GM18519 (cell line): ENCODE measurements around the gene PXDN.

Experiments
- ATAC-seq: cut with Tn5 transposase; IDR thresholded peaks from one replicate; pipeline ENCODE4 v1.9.1; 2021; ENCODE audit warnings: mild to moderate bottlenecking, moderate library complexity; ENCODE audit not compliant: unreplicated experiment, low FRiP score

Gene PXDN

DNA sequence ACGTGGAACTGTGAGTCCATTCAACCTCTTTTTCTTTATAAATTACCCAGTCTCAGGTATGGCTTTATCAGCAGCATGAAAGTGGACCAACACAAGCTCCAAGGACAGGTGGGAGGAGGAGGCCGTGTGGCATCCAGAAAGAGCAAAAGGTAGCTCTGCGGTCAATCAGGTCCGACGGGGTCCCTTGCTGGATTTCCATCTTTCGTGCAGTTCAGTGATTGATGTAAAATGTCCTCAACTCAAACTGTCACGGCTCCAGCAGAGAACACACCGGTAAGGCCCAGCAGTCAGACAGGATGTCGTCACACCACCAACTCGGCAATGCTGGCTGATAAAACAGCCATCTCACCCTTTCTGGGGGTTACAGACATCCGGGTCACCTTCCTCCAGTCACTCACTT, 123.3 kb downstream of the PXDN start:
- no peak for ATAC-seq

DNA sequence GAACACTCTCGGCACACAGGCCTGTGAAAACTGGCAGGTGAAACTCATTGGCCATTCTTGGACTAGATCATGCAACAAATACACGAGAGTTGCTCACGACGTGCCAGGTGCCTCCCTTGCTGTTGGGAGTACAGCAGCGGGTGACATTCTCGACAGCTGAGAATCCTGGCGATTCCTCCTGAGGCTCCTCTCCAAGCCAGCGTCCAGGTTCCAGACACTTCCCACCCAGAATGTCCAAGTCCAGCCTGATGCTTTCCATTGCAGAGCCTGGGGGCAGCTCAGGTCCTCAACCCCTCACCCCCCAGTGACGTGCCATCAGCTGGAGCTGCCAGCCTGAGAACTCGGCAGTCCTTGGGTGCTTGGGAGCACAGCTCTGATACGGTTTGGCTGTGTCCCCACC, 124.2 kb downstream of the PXDN start:
- no peak for ATAC-seq

DNA sequence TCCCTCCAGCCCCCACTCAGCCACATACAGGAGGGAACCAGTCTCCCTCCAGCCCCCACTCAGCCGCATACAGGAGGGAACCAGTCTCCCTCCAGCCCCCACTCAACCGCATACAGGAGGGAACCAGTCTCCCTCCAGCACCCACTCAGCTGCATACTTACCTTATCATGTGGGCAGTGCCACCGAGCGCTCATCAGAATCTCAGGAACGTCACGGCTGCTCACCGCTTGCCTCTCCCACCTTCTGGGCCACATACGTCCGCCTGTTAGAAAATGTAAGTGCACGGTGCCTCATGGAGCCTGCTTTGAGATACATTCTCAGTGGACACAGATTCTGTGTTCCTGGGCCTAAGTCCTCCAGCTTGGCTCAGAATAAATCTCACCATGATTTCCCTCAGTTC, 124.8 kb downstream of the PXDN start:
- ATAC-seq: no peak

DNA sequence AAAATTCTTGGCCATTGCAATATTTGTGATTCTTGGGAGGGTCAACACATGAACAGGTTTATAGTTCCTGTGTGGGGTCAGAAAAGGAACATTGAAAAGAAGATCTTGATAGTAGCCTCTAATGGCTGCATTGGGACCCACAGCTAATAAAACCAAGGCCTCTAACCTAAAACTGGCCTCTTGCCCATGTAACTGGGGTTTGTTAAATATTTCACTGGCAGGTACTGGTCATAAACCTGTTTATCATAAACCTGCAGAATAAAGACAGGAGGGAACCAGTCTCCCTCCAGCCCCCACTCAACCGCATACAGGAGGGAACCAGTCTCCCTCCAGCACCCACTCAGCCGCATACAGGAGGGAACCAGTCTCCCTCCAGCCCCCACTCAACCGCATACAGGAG, 125.3 kb downstream of the PXDN start:
- ATAC-seq: no peak

DNA sequence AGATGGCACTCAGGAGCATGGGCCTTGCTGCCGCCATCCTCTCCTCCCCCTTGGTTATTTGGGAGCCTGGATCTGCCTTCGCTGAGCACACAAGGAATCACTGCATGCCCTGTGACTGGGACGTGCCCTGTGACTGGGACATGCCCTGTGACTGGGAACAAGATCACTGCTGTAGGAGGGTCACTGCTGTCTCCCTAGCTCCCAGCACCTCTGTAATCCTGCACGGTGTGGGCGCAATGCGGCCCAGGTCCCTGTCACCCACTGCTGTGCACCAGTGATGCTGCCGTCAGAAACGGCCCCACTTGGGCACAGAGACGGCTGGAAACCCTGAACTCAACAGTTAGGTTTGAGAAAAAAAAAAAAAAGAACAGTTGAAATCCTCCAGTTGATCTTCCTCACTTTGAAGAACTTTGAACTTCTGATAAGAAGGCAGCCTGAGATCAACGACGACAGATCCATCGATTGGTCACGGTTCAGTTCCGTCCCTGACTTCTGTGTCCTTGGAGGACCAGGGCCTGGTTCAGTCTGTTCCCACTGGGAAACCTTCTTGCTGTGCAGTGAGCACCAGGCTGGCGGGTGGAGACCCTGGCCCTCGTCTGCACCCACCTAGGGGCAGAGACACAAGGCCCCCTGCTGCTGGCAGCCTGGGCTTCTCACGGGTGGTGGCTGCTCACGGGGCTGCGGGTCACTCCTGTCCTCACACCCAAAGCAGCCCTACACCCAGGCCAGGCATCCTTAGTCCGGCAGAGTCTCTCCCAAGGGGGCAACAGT, 125.9 kb downstream of the PXDN start:
- ATAC-seq: no peak

DNA sequence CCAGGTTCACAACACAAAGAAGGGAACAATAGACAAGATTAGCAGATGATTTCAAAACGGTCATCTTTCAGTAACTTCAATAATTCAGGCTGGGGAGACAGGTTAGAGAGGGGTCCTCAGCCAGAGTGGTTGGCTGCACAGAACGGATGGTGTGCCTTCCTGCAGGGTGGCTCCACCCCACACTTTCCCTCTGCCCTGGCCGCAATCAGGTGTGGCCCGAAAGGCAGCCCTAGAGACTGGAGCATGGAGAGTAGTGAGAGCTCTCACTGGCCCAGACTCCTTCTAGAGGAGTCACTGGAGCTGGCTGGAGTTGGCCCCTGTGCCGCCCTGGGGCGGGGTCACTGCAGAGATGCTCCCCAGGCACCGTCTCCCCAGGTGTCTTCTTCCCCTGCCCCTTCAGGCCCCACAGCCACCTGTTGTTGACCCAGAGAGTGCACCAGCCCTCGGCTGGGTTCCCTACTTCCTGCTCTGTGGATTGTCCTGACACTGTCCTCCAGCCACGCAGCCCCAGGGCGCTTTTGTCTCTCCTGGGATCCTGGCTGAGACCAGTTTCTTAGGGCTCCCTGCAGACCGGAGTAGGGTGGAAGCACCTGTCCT, 126.8 kb downstream of the PXDN start:
- no peak for ATAC-seq

DNA sequence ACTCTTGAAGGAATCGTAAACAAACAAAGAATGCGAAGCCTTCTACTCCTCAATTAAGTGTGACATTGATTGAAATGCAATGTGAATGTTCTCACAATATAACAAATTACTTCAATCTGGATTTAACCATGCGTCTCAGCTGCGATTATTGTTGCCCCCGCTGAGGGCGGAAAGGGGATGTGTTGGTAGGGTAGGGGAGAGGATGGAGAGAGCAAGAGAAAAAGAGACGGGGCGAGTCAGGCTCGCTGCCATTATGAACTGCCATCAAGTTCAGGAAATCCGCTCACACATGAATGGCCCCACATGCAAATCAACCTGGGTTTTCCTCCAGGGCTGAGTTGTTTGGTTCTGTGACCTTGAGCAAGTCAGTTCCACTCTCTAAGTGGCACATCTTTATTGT, 129.8 kb downstream of the PXDN start:
- ATAC-seq: no peak

DNA sequence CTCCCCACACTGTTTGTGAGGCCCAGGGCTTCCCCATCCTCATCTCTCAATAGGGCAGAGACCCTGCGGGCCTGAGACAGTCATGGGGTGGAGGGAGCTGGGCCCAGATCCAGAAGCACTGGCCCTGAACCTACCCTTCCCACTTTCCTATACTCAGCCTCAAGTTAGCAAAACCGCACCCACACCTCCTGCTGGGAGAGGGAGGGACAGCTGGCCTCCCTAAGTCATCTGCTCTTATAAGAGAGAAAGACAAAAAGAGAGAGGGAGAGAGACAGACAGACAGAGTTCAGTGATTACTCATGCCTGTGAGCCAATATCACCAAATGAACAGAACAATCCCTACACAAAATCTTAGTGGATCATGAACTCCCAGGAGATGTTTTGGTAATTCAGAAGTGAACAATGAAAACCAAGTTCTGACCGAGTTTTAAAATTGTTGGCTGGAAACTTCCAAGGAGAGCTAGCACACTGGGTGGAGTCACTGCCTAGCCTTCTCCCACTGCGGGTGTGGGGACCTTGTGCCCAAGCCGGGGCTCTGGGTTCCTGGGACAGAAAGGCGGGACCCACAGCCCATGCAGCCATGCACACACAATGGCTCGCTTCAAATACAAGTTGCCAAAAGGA, 130.5 kb downstream of the PXDN start:
- ATAC-seq: no peak

DNA sequence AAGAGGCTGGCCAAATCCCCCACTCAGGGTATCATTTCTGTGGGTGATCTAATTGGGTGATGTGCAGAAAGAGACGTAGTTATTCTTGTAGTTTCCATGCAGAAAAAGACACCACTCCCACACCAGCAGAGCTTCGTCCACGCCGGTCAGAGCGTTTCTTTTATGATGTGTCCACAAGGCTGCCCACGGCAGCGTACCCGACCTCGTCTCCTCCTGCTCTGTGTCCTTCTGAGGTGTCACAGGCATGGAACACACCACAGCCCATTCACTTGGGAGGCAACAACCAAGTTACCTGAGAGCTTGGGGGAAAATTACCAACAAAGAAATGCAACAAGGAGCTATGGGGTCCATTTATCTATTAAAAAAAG, 131.3 kb downstream of the PXDN start:
- ATAC-seq: no peak

DNA sequence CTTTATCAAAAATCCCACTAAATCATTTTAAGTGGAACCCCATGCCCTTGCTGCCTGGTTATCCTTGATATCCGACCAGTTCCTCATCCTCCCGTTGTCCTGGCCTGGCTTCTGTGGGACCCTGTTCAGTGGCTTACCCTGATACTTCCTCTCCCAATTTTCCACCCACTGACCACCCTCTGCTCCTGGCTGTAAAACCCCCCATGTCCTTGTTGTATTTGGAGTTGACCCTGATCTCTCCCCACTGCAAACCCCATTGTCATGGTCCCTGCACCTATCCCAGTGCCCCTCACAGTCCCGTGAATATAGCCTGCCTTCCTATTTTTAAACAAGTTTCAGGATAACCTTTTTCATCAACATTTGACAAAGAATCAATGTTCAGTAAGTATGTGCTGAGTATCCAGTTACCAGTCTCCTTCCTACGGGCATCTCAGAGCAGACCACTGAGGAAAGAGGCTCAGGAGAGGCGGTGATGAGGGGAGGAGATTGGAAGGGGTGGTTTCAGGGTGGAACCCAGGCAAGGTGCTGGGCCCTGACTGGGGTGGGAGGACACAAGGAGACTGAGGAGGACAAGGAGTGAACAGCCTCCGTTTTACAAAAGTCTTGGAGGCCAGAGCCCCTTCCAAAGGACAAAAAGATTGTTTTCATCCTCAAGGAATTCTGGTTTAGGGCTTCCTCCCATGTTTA, 131.8 kb downstream of the PXDN start:
- no peak for ATAC-seq

DNA sequence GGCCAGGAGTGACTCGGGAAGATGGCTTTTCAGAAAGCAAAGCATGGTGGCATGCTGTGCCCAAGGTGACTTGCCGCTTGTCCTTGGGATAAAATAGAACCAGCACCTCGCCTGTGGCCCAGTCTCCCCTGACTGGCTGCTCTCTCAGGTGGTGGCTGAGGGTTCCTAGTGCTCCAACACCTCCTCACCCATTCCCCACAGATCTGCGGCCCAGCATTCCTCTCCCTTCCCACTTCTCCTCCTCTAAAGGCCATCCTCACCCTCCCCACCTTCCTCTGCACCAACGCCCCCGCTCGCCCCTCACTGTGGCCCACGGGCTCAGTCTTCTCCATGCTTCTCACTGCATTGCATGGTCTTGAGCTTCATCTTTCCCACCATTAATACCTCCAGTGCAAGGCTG, 132.4 kb downstream of the PXDN start:
- no peak for ATAC-seq

DNA sequence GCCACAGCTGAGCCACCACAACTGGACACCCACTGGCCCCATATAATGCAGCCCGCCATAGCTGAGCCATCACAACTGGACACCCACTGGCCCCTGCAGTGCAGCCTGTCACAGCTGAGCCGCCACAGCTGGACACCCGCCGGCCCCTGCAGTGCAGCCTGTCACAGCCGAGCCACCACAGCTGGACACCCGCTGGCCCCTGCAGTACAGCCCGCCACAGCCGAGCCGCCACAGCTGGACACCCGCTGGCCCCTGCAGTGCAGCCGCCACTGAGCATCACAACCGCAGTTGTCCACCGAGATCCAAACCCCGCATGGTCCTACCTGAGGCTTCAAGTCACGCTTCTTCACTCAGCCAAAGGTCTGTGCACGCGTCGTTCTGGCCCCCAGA, 134.2 kb downstream of the PXDN start:
- no peak for ATAC-seq

DNA sequence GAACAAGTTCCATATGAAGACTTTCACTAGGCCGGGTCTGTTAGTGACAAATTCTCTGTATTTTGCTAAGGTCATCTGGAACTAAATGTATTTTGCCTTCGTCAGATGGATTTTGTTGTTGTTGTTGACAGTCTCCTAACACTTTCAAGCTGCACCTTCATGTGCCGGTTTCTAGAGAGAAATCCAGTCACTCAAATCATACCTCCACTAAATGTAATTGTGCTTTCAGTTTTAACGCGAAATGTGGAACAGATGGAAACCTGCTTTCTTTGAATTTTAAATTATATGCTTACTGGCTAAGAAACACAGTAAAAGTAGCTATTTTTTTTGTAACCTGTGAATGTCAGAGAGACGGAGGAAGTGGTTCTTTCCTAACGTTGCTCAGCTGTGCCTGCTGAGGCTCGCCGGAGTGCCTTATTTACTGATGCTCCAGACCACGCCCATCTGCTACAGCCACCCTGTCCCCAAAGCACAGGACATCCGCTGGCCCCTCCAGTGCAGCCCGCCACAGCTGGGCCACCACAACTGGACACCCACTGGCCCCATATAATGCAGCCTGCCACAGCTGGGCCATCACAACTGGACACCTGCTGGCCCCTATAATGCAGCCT, 134.7 kb downstream of the PXDN start:
- ATAC-seq: no peak

DNA sequence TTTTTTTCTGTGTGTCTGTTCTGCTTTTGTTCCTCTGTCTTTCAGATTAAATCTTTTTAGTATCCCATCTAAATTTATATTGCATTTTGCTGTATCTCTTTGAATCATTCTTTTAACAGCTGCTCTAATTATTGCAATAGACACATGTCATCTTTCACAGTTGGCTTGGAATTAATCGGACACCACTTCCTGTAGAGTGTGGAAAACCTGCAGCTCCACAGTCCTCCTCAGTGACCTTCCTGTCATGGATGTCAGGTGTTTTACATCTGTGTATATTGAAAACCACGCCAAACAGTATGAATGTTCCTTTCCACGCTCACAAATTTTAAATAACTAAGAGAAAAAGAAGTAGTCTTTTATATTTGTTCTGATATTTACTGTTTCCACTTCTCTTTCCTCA, 135.3 kb downstream of the PXDN start:
- ATAC-seq: no peak

DNA sequence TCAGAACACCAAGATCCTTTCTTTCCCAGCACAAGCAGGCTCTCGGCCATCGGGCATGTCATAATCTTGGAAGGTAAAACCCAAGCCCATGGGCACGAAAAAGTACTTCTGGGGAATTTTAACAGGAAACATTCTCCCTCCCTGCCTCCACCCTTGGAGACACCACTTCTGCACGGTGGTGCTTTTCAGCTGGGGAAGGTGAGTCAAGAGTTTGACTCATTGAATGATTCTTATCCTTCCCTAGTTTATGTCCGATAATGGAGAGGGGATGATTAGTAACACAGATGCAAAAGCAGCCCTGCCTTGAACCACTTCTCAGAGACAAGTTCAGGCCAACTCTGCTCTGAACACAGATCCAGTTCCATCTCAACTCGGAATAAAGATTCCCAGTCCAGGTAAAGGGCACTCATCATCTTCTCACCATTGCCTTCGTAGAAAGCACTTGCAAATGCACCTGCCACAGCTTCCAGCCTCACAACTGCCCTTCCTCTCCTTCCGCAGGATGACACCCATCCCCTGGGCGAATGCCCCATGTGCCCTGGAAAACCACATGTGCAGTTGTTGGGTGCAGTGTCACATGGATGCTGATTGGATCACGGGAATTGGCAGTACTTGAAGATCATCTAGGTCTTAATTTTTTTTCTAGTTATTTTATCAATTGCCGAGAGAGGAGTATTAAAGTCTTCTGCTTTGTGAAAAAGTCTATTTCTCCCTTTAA, 136.2 kb downstream of the PXDN start:
- no peak for ATAC-seq

DNA sequence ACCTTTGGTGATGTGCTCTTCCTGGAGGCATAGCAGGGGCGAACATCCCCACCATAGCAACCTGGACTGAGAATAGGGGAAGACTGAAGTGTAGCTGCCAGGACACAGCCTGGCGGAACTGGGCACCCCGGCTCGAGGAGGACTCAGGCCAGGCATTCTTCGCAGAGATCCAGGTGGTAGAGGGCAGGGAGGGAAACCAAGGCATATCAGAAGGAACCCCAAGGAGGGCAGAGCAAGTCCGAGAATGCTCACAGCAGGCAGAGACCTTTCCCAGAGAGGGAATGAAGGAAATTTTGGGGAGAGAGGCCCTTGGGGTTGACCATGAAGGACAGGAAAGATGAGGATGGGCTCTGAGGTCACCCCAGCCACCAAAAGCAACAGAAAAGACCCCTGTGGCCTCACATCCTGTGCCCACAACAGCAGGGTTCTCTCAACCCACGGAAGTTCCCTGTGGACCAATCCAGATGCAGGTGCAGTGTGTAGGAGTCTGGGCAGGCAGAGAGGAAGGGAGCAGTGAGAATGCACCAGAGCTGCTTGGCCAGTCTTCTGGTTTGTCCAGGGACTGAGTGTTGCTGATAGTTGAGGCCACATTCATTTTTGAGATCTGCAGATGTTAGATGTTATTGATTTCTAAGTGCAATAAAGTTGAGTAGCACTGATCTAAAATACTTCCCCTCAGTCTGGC, 136.9 kb downstream of the PXDN start:
- ATAC-seq: no peak

DNA sequence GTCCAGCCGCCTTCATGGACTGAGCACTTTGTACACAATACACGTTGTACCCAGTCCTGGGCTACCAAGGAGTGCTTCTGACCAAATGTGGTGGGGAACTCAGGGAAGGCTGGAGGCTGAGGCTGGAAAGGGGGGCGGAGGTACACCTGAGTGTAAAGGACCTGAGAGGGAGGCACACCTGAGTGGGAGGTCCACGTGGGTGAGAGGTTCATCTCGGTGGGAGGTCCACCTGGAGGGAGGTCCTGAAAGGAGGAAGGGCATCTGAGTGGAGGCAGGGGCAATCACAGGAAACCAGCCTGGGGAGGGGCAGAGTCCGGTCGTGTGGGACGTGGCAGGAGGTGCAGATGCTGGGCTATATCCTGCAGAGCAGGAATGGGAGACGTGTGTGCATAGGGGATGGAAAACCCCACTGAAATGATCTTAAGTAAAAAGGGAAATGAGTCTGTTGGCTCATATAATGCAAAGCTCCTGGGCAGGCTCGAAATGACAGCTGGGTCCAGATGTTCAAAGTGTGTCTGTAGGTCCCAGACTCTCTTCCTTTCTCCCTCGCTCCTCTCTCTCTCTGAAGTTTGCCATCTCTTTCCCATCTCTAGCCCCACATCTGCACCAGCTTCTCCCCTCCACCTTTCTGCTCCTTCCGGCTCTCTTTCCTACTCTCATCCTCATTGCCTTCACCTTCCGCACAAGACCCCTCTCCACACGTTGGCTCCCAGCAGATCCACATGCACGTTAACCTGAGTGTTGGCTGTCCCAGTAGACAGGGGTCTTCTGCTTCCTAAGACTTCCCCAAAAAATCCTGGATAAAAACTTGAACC, 137.7 kb downstream of the PXDN start:
- ATAC-seq: no peak

DNA sequence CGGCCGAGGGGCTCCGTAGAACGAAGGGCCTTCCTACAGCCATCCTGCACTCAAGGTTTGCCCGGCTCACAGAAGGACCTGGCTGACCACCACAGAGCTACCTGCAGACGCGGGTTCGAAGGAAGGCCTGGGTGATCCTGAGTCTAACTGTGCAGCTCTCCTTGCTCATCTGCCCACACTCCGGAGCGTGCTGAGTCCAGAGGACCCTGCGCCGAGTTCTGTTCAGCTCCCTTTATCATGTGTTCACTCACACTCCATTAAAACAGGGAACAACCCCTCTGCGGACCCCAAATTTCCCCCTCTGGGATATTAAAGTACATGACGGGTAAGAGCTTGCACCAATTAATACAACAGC, 138.3 kb downstream of the PXDN start:
- ATAC-seq: no peak
